Heart left ventricle (tissue), 16 donors: ENCODE data around the gene BEND7. TPM values are rescaled to one million over a fixed set of nuclear protein-coding genes. Genes with fewer than 3 reads are reported as not detected.

Experiments used
- ATAC-seq, 4 donors: fragments of 200-7000 bp; cut with Tn5 transposase; one replicate each; pipeline ENCODE4 v1.9.1; 2020 to 2022; ENCODE audit warnings: moderate library complexity in 4 of 4, mild to moderate bottlenecking in 3 of 4, moderate number of reproducible peaks in 1 of 4
- DNase-seq, 5 donors: peaks; one replicate each; pipeline ENCODE4 v3.0.0-alpha.2; 2020
- H3K27ac ChIP-seq, 12 donors: fragments of 200-600 bp; sonication (generic) in 4 of 12; one replicate each; pipeline versions ENCODE4 v1.5.0 to v1.8.0; 2016 to 2022; ENCODE audit warnings: mild to moderate bottlenecking in 2 of 12
- H3K27me3 ChIP-seq, 9 donors: fragments of 200-600 bp; sonication (generic) in 2 of 9; one replicate each; pipeline versions ENCODE4 v1.5.1 to v1.8.0; 2016 to 2022; ENCODE audit warnings: mild to moderate bottlenecking in 3 of 9
- H3K36me3 ChIP-seq, 9 donors: fragments of 200-600 bp; sonication (generic) in 2 of 9; one replicate each; pipeline versions ENCODE4 v1.5.0 to v1.8.0; 2018 to 2022; ENCODE audit warnings: mild to moderate bottlenecking in 2 of 9
- H3K4me1 ChIP-seq, 12 donors: fragments of 200-600 bp; sonication (generic) in 4 of 12; one replicate each; pipeline versions ENCODE4 v1.5.0 to v1.8.0; 2016 to 2022; ENCODE audit warnings: mild to moderate bottlenecking in 3 of 12
- H3K4me3 ChIP-seq, 12 donors: fragments of 200-600 bp; sonication (generic) in 4 of 12; one replicate each; pipeline versions ENCODE4 v1.5.0 to v1.8.0; 2017 to 2022; ENCODE audit warnings: mild to moderate bottlenecking in 9 of 12, moderate library complexity in 4 of 12
- H3K9me3 ChIP-seq, 12 donors: fragments of 200-600 bp; sonication (generic) in 4 of 12; one replicate each; pipeline versions ENCODE4 v1.5.0 to v1.8.0; 2016 to 2022; ENCODE audit warnings: mild to moderate bottlenecking in 1 of 12
- CTCF ChIP-seq, 12 donors: fragments of 200-600 bp; sonication (generic) in 4 of 12; IDR thresholded peaks; one replicate each; pipeline versions ENCODE4 v1.5.0 to v1.8.0; 2018 to 2022; ENCODE audit warnings: antibody characterized with exemption in 12 of 12, mild to moderate bottlenecking in 5 of 12
- POLR2A ChIP-seq, 2 donors: fragments of 450-650 bp; IDR thresholded peaks; one replicate each; pipeline ENCODE4 v1.6.1; 2017; ENCODE audit warnings: antibody characterized with exemption in 2 of 2, mild to moderate bottlenecking in 2 of 2, moderate library complexity in 2 of 2
- WGBS, 4 donors: extraction: QIAGEN DNeasy Blood & Tissue Kit in 2 of 4; methylation state at CpG; one replicate each; pipeline versions ENCODE4 v1.1.5 to v1.1.7; 2013 to 2018; 5-methylcytosine and 5-hydroxymethylcytosine counted together
- intact Hi-C, 10 donors: fragments of 100-400 bp; cut with DNase I; formaldehyde crosslinking; loops; one replicate each; pipeline versions ENCODE4 v1.11.1 to v1.14.2; 2022
- polyA plus RNA-seq, 2 donors: library from polyadenylated mRNA; stranded (reverse); fragments of 200-250 nt; gene quantifications; one replicate each; pipeline ENCODE4 v1.2.3, GENCODE V29; 2013
- total RNA-seq, 9 donors: library from RNA; depleted of rRNA in 2 of 9; stranded (reverse); fragments of >200 nt in 2 of 9; fragmentation: NEBNext Ultra II Directional in 3 of 9; extraction: Animal tissue kit (Norgen Biotek cat#: 25700) in 3 of 9; gene quantifications; one replicate each; pipeline versions ENCODE4 v1.1.0 to v1.2.4, GENCODE V29; 2016 to 2023
- donor health status: ischemic (EF 13 %, LVEDD 7.1; RV severe dilation, severe dysfunction).
- donor health status: healthy with polysubstance abuse.
- donor health status: DM: no; HTN: yes; CAD: no.
- donor health status: DM: no; HTN: no; CAD: no.
- donor health status: ischemic (EF 25% LVEDD 6.9; RV normal size, moderate dysfunction).
- donor health status: ischemic (EF 25% LVEDD 5.7; RV mildly dilated, moderate dysfunction).
- donor health status: healthy.
- donor health status: DM: yes; HTN: yes; CAD: no.
- donor health status: ischemic (EF 35%, LVEDD 5.7; RV mildly dilated, moderate dysfunction).
- donor health status: nonischemic (EF 11% LVEDD 7.7; RV severe dilation, severe dysfunction).
- donor health status: DM: yes; HTN: yes; CAD: no.
- donor health status: PGD.
- donor health status: ischemic (EF 29% LVEDD 5.4; RV normal size, mild dysfunction).
- donor health status: nonischemic (EF 23%, LVEDD 6.1; RV moderate dilation, normal function).

BEND7 gene
- total and polyA plus RNA-seq, 11 donors, result 5.5 to 30.5 (median 11.9) TPM

- intact Hi-C loops, result no loop called here
- Histone ChIP-seq H3K9me3 (no peaks in the 10 kb centered on the region), H3K4me3 (no peak overlapping the region), H3K4me1 (no peaks in the 10 kb centered on the region), H3K36me3 (peaks cover 0 to 23% (median 7%) of the 10 kb centered on the region in 9 donors), H3K27me3 (no peaks in the 10 kb centered on the region), H3K27ac (no peak overlapping the region)
- ATAC-seq, result no peak
- 95 to 99% (median 98%) methylated on average over 26 of the region's 26 CpGs for WGBS, 4 donors
- DNase-seq, result no peak
- TF ChIP-seq POLR2A (IDR thresholded peaks at IDR 0.05) (no peak), CTCF (IDR thresholded peaks at IDR 0.05) (no peak)
Measured at GRCh38 chr10:13473986-13474385, 54.8 kb downstream of the BEND7 start.

- TF ChIP-seq POLR2A (IDR thresholded peaks at IDR 0.05), result no peak
- no peak for TF ChIP-seq CTCF (IDR thresholded peaks at IDR 0.05)
- no peak for ATAC-seq
- no peaks in the 10 kb centered on the region for H3K9me3 ChIP-seq
- no peak overlapping the region for H3K27ac ChIP-seq
- no peak overlapping the region for H3K4me3 ChIP-seq
- H3K27me3 ChIP-seq, result no peaks in the 10 kb centered on the region
- no peaks in the 10 kb centered on the region for H3K4me1 ChIP-seq
- 94 to 97% (median 95%) methylated on average over 19 of the region's 19 CpGs for WGBS, 4 donors
- peaks cover 0 to 22% (median 4%) of the 10 kb centered on the region in 9 donors for H3K36me3 ChIP-seq
- DNase-seq, result no peak
- intact Hi-C loops, result no loop called here
Measured at GRCh38 chr10:13472359-13472758, 56.5 kb downstream of the BEND7 start.

- Histone ChIP-seq H3K27me3 (no peaks in the 10 kb centered on the region), H3K27ac (no peak overlapping the region), H3K4me3 (no peak overlapping the region), H3K36me3 (peaks cover 0 to 13% (median 3%) of the 10 kb centered on the region in 9 donors), H3K9me3 (no peaks in the 10 kb centered on the region), H3K4me1 (no peaks in the 10 kb centered on the region)
- DNase-seq, result no peak
- TF ChIP-seq CTCF (IDR thresholded peaks at IDR 0.05) (no peak), POLR2A (IDR thresholded peaks at IDR 0.05) (no peak)
- intact Hi-C loops, result no loop called here
- WGBS, 4 donors, result 82 to 90% (median 85%) methylated on average over 3 of the region's 3 CpGs
- ATAC-seq, result no peak
Measured at GRCh38 chr10:13470270-13470669, 58.5 kb downstream of the BEND7 start.

GRCh38 chr10:13462551-13462950 lies 66.3 kb downstream of the BEND7 start:
- ATAC-seq, result no peak
- Histone ChIP-seq H3K4me3 (no peak overlapping the region), H3K27me3 (no peaks in the 10 kb centered on the region), H3K4me1 (no peaks in the 10 kb centered on the region), H3K27ac (no peak overlapping the region), H3K36me3 (peaks cover 0 to 6% (median 0%) of the 10 kb centered on the region in 9 donors), H3K9me3 (no peaks in the 10 kb centered on the region)
- TF ChIP-seq POLR2A (IDR thresholded peaks at IDR 0.05) (no peak), CTCF (IDR thresholded peaks at IDR 0.05) (no peak)
- no peak for DNase-seq
- intact Hi-C loops, result no loop called here
